ENCODE results near the gene LRP11. TPM values are rescaled to one million over a fixed set of nuclear protein-coding genes. Genes with fewer than 3 reads are reported as not detected.

Gene LRP11
- total and polyA plus RNA-seq, 9 of the 15 experiments (the other 6 are each of a cell fraction or from before 2014, with no cell fraction given): 0.51 to 3.5 (median 2.4) TPM

GRCh38 chr6:149783551-149783950, 80.6 kb downstream of the LRP11 start:
- no TSS peak for BruUV-seq (replicated peaks)
- WGBS (ENCODE audit: insufficient coverage, low coverage, missing lambda C conversion rate): 91% methylated on average over 3 of the region's 3 CpGs
- no peak for FAIRE-seq

GRCh38 chr6:149782337-149782736, 81.8 kb downstream of the LRP11 start:
- Histone ChIP-seq H3K4me1 (replicated peaks in 1 of 2; ENCODE audit: control insufficient read depth in 2 of 2, insufficient read depth in 2 of 2, low read length in 2 of 2) (no peaks in the 10 kb centered on the region), H3K4me3 (no peak overlapping the region), H3K9me3 (replicated peaks; ENCODE audit: control insufficient read depth, insufficient read depth, low read depth, low read length) (no peaks in the 10 kb centered on the region), H3K79me2 (ENCODE audit: control insufficient read depth, insufficient read depth, low read length) (peaks cover 47% of the 10 kb centered on the region; the same call in 2 of the 3 replicates), H3K9me1 (ENCODE audit: control insufficient read depth, insufficient read depth, low read length) (no peaks in the 10 kb centered on the region), H3K27me3 (ENCODE audit: control insufficient read depth in 2 of 2, insufficient read depth in 2 of 2, low read length in 2 of 2) (no peaks in the 10 kb centered on the region), H2AFZ (ENCODE audit: low read depth, low read length) (no peak overlapping the region), H3K4me2 (ENCODE audit: insufficient read depth, low read length) (no peak overlapping the region), H4K20me1 (replicated peaks; ENCODE audit: control insufficient read depth, insufficient read depth, low read length) (no peaks in the 10 kb centered on the region), H3K36me3 (ENCODE audit: control insufficient read depth, insufficient read depth, low read length) (peaks cover 63% of the 10 kb centered on the region), H3K9ac (ENCODE audit: insufficient read depth in 1 of 2, low read depth in 2 of 2, low read length in 2 of 2) (no peak overlapping the region), H3K27ac (ENCODE audit: extremely low read depth, low read depth, low read length) (no peak overlapping the region)
- in situ Hi-C loops (cut with MboI): no loop called here
- TSS peak; percentile 23 for BruUV-seq (replicated peaks)
- intact Hi-C loops (cut with micrococcal nuclease): no loop called here
- ChIA-PET POLR2A (no interaction called here), CTCF (ENCODE audit: low intra/inter-chr PET ratio) (no interaction called here)
- no peak for FAIRE-seq
- no peak for ATAC-seq
- DNase-seq (ENCODE audit: extremely low read depth in 1 of 4, low spot score in 3 of 4): no peak
- 92% methylated on average over 2 of the region's 2 CpGs for WGBS (ENCODE audit: insufficient coverage, low coverage, missing lambda C conversion rate)
- TF ChIP-seq CREB3 (tag; conservative IDR thresholded peaks at IDR 0.05; ENCODE audit: low read depth) (no peak), LEF1 (IDR thresholded peaks at IDR 0.05) (no peak), ZNF407 (IDR thresholded peaks at IDR 0.05; ENCODE audit: low read depth) (no peak)

More at GRCh38 chr6:149783551-149783950, 80.6 kb downstream of the LRP11 start:
- ATAC-seq: no peak
- ChIA-PET CTCF (ENCODE audit: low intra/inter-chr PET ratio) (no interaction called here), POLR2A (no interaction called here)
- H3K27ac ChIP-seq (ENCODE audit: extremely low read depth, low read depth, low read length): no peak overlapping the region
- no peak overlapping the region for H3K4me2 ChIP-seq (ENCODE audit: insufficient read depth, low read length)
- peaks cover 62% of the 10 kb centered on the region for H3K36me3 ChIP-seq (ENCODE audit: control insufficient read depth, insufficient read depth, low read length)
- in situ Hi-C loops (cut with MboI): no loop called here
- H3K79me2 ChIP-seq (ENCODE audit: control insufficient read depth, insufficient read depth, low read length): peaks cover 52% of the 10 kb centered on the region
- TF ChIP-seq ZNF121 (CRISPR knock-in tag; conservative IDR thresholded peaks at IDR 0.05) (peak; percentile 67; the same call in 1 of the 2 replicates), ZNF12 (CRISPR knock-in tag; IDR thresholded peaks at IDR 0.05) (no peak)
- no peak for DNase-seq (ENCODE audit: extremely low read depth in 1 of 4, low spot score in 3 of 4)
- no peaks in the 10 kb centered on the region for H3K9me1 ChIP-seq (ENCODE audit: control insufficient read depth, insufficient read depth, low read length)
- no peaks in the 10 kb centered on the region for H3K27me3 ChIP-seq (ENCODE audit: control insufficient read depth in 2 of 2, insufficient read depth in 2 of 2, low read length in 2 of 2)
- no peaks in the 10 kb centered on the region for H4K20me1 ChIP-seq (replicated peaks; ENCODE audit: control insufficient read depth, insufficient read depth, low read length)
- no peaks in the 10 kb centered on the region for H3K4me1 ChIP-seq (replicated peaks in 1 of 2; ENCODE audit: control insufficient read depth in 2 of 2, insufficient read depth in 2 of 2, low read length in 2 of 2)
- no peak overlapping the region for H3K4me3 ChIP-seq
- H2AFZ ChIP-seq (ENCODE audit: low read depth, low read length): no peak overlapping the region
- no peaks in the 10 kb centered on the region for H3K9me3 ChIP-seq (replicated peaks; ENCODE audit: control insufficient read depth, insufficient read depth, low read depth, low read length)
- intact Hi-C loops (cut with micrococcal nuclease): no loop called here
- H3K9ac ChIP-seq (ENCODE audit: insufficient read depth in 1 of 2, low read depth in 2 of 2, low read length in 2 of 2): no peak overlapping the region
